Measurements from ENCODE around the gene ZDHHC19. TPM values are rescaled to one million over a fixed set of nuclear protein-coding genes. Genes with fewer than 3 reads are reported as not detected.
"Not testable (repeated sequence)": the region's sequence is repeated elsewhere in the genome, so short reads cannot be mapped to it uniquely, and the experiment has no call there.

Gene ZDHHC19
- total and polyA plus RNA-seq, 2 experiments from 2014 or later: 0.26 to 1.4 TPM

DNA sequence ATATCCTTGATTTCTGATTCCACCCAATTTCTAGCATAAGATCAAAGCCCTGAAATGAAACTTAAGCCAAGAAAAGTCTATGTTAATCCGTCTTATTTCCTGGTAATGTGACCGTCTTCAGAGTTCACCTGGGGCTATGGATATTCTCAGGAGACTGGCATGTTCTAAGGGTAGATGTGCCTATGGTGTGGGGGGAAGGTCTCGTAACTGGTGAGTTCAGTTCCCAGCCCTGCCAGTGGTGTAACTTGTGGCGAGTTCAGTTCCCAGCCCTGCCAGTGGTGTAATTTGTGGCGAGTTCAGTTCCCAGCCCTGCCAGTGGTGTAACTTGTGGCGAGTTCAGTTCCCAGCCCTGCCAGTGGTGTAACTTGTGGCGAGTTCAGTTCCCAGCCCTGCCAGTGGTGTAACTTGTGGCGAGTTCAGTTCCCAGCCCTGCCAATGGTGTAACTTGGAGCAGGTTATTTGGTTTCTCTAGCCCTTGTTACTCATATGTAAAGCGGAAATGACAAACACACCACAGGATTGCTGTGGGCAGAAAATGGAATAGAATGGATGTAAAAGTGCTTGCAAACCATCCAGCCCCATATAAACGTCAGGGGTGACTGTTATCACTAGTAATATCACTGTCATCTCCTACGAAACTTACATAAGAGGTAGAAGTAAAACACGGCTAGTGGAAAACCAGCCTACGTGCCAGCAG is 35.6 kb upstream of the ZDHHC19 start:
- H3K27ac ChIP-seq: no peak overlapping the region
- no peaks in the 10 kb centered on the region for H3K4me1 ChIP-seq (ENCODE audit: low read depth)
- no peak overlapping the region for H3K4me3 ChIP-seq
- DNase-seq (ENCODE audit: low read depth in 1 of 2, low spot score in 1 of 2): peak in 1 of 2 donors; percentile 32
- no peaks in the 10 kb centered on the region for H3K9me3 ChIP-seq (ENCODE audit: low read depth)
- TF ChIP-seq, protein P1, sequence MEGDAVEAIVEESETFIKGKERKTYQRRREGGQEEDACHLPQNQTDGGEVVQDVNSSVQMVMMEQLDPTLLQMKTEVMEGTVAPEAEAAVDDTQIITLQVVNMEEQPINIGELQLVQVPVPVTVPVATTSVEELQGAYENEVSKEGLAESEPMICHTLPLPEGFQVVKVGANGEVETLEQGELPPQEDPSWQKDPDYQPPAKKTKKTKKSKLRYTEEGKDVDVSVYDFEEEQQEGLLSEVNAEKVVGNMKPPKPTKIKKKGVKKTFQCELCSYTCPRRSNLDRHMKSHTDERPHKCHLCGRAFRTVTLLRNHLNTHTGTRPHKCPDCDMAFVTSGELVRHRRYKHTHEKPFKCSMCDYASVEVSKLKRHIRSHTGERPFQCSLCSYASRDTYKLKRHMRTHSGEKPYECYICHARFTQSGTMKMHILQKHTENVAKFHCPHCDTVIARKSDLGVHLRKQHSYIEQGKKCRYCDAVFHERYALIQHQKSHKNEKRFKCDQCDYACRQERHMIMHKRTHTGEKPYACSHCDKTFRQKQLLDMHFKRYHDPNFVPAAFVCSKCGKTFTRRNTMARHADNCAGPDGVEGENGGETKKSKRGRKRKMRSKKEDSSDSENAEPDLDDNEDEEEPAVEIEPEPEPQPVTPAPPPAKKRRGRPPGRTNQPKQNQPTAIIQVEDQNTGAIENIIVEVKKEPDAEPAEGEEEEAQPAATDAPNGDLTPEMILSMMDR (IDR thresholded peaks at IDR 0.05; ENCODE audit: low read depth, low read length): no peak
- H3K36me3 ChIP-seq: peaks cover 29% of the 10 kb centered on the region
- no peaks in the 10 kb centered on the region for H3K27me3 ChIP-seq

DNA sequence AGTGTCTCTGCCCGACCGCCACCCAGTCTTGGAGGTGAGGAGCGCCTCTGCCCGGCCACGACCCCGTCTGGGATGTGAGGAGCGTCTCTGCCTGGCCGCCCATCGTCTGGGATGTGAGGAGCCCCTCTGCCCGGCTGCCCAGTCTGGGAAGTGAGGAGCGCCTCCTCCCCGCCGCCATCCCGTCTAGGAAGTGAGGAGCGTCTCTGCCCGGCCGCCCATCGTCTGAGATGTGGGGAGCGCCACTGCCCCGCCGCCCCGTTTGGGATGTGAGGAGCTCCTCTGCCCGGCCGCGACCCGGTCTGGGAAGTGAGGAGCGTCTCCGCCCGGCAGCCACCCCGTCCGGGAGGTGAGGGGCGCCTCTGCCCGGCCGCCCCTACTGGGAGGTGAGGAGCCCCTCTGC is 33.0 kb upstream of the ZDHHC19 start:
- H3K9me3 ChIP-seq (ENCODE audit: low read depth); H3K27ac ChIP-seq; H3K4me1 ChIP-seq (ENCODE audit: low read depth); H3K4me3 ChIP-seq; H3K27me3 ChIP-seq; DNase-seq (ENCODE audit: low read depth in 1 of 2, low spot score in 1 of 2): not testable (repeated sequence)
- H3K36me3 ChIP-seq: peaks cover 42% of the 10 kb centered on the region

DNA sequence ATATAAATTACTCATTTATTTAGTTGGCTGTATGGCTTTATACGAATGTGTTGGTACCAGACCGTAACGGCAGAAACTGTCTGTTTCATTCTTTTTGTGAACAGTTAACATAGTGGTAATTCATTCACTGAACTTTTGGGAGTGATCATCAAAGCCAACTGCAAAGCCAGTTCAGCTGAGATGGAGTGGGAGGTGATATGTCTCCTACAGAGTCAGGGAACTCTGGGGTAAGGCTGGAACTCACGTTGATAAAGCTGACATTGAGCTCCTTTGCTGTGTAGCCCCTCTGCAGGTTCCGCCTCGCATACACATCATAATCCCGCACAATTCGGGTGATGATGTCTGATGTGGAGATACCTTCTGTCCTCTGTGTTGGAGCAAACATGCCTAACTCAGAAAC is 30.5 kb upstream of the ZDHHC19 start:
- Histone ChIP-seq H3K27ac (no peak overlapping the region), H3K4me1 (ENCODE audit: low read depth) (peaks cover 15% of the 10 kb centered on the region), H3K4me3 (no peak overlapping the region), H3K36me3 (peaks cover 40% of the 10 kb centered on the region), H3K9me3 (ENCODE audit: low read depth) (no peaks in the 10 kb centered on the region), H3K27me3 (no peaks in the 10 kb centered on the region)
- DNase-seq (ENCODE audit: low read depth in 1 of 2, low spot score in 1 of 2): no peak
- TF ChIP-seq, protein P1 (IDR thresholded peaks at IDR 0.05; ENCODE audit: low read depth, low read length): no peak

DNA sequence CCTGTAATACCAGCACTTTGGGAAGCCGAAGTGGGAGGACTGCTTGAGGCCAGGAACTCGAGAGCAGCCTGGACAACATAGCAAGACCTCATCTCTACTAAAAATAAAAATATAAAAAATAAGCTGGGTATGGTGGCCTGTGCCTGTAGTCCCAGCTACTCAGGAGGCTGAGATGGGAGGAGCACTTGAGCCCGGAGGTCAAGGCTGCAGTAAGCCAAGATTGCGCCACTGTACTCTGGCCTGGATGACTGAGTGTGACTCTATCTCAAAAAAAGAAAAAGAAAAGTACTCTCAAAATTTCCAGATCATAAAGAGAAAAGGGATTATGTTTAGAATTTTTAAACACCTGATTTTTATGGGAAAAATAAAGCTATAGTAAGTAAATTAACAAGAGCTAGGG is 29.2 kb upstream of the ZDHHC19 start:
- Histone ChIP-seq H3K27me3 (no peaks in the 10 kb centered on the region), H3K27ac (no peak overlapping the region), H3K4me3 (no peak overlapping the region), H3K36me3 (peaks cover 33% of the 10 kb centered on the region), H3K4me1 (ENCODE audit: low read depth) (peaks cover 15% of the 10 kb centered on the region), H3K9me3 (ENCODE audit: low read depth) (no peaks in the 10 kb centered on the region)
- peak in 1 of 2 donors; percentile 32 for DNase-seq (ENCODE audit: low read depth in 1 of 2, low spot score in 1 of 2)
- TF ChIP-seq, protein P1 (IDR thresholded peaks at IDR 0.05; ENCODE audit: low read depth, low read length): no peak

DNA sequence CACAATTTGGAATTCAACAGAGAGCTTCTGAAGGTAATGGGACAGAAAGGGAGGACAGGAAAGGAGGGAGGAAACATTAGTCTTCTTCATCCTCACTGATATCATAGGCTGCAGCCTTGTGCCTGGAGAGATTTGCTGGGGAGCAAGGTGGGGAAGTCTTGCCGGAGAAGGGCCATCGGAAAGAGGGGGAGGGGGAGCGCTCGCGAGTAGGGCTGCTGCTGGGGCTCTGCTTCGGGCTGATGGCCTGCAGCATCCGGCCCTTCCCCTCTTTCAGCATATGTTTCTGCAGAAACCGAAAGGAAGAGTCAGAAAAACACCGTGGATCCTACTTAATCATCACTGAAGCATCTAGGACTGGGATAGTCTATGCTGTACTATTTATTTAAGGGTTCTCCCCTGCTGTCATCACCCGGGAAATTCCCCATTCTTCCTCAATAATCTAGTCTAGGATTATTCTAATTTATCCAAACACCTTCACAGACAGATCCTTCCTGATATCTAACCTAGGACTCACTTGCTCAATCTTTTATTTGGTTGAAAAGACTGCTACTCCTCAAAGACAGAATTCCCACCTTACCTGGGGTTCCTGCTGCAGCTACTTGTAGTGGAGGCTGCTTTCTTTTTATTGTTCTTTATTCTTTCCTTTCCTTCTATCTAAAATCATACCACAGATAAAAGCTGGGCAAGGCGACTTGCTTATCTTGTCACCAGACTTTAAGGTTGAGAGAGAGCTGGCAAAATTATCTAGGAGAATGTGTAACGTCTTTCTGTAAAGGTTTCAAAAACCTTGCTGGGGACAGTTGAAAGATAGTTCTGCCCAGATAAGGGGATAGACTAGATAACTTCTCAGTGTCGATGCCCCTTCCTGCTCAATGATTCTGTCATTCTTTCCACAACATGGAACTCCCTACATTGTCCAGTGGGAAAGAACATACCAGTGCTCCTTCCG is 27.7 kb upstream of the ZDHHC19 start:
- TF ChIP-seq, protein P1 (IDR thresholded peaks at IDR 0.05; ENCODE audit: low read depth, low read length): no peak
- Histone ChIP-seq H3K9me3 (ENCODE audit: low read depth) (no peaks in the 10 kb centered on the region), H3K36me3 (peaks cover 31% of the 10 kb centered on the region), H3K4me3 (no peak overlapping the region), H3K4me1 (ENCODE audit: low read depth) (peaks cover 15% of the 10 kb centered on the region), H3K27ac (peak overlapping the region; percentile 34), H3K27me3 (no peaks in the 10 kb centered on the region)
- DNase-seq (ENCODE audit: low read depth in 1 of 2, low spot score in 1 of 2): no peak

DNA sequence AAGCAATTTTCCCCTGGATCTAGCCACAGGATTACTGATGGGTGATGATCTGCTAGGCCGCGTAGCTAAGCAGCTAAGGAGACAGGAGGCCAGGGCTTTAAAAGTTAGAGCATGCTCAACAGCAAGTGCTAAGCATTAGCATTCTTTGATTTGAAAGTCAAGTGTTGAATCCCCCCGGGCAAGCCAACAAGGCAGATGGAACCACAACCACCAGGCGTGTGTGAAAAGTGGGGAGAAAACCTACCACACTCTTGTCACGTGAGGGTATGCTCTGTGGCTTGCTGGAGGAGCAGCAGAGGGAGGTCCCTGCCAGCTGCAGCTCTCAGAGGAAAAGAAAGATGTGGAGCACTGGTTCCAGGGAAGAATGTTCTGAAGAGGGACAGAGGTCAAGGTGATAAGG is 26.0 kb upstream of the ZDHHC19 start:
- no peaks in the 10 kb centered on the region for H3K9me3 ChIP-seq (ENCODE audit: low read depth)
- no peak overlapping the region for H3K4me3 ChIP-seq
- H3K27me3 ChIP-seq: no peaks in the 10 kb centered on the region
- H3K4me1 ChIP-seq (ENCODE audit: low read depth): peaks cover 15% of the 10 kb centered on the region
- TF ChIP-seq, protein P1 (IDR thresholded peaks at IDR 0.05; ENCODE audit: low read depth, low read length): no peak
- no peak for DNase-seq (ENCODE audit: low read depth in 1 of 2, low spot score in 1 of 2)
- H3K27ac ChIP-seq: peak overlapping the region; percentile 10
- H3K36me3 ChIP-seq: peaks cover 27% of the 10 kb centered on the region
